B cell (primary cell): Measurements from ENCODE around the gene CFAP47. TPM values are rescaled to one million over a fixed set of nuclear protein-coding genes. Genes with fewer than 3 reads are reported as not detected.

ENCODE experiments used
- ATAC-seq: fragments of 200-7000 bp; cut with Tn5 transposase; one replicate; pipeline ENCODE4 v1.10.0; 2021; ENCODE audit warnings: low read depth, mild to moderate bottlenecking, moderate number of reproducible peaks, moderate library complexity
- CTCF ChIA-PET: fragments of 350-600 bp; sonication (Branson Sonifier 250); formaldehyde crosslinking; loops from one replicate; lab custom pipeline; 2021; ENCODE audit warnings: antibody characterized with exemption, inconsistent platforms; lab: Charles Lee
- POLR2A ChIA-PET: fragments of 350-600 bp; sonication (Branson Sonifier 250); formaldehyde crosslinking; loops from one replicate; lab custom pipeline; 2021; ENCODE audit warnings: antibody characterized with exemption; lab: Charles Lee
- DNase-seq: peaks from one replicate; pipeline ENCODE4 v3.0.0; 2013
- H2AFZ ChIP-seq: 2 replicates; pipeline ENCODE4 v1.6.1; 2012; ENCODE audit warnings: mild to moderate bottlenecking, low read depth, low read length; ENCODE audit not compliant: insufficient read depth, poor library complexity, severe bottlenecking
- H3K27ac ChIP-seq, 2 donors: 1 replicate in 1 of 2; 2 replicates in 1 of 2; pipeline ENCODE4 v1.5.1; 2012 to 2013; ENCODE audit warnings: low read length in 2 of 2, mild to moderate bottlenecking in 2 of 2, moderate library complexity in 1 of 2
- H3K27me3 ChIP-seq, 4 experiments: fragments of 200-600 bp in 1 of 4; sonication (generic) in 1 of 4; replicated peaks in 1 of 4; 1 replicate in 2 of 4; 2 replicates in 2 of 4; pipeline versions ENCODE4 v1.6.1 to v1.7.0; 2013 to 2016; ENCODE audit warnings: low read length in 3 of 4, mild to moderate bottlenecking in 2 of 4, mixed read lengths in 1 of 4, moderate library complexity in 1 of 4; ENCODE audit not compliant: insufficient read depth in 4 of 4, control insufficient read depth in 3 of 4; ENCODE audit errors: control extremely low read depth in 1 of 4
- H3K36me3 ChIP-seq, 2 experiments: replicated peaks in 1 of 2; 1 replicate in 1 of 2; 2 replicates in 1 of 2; pipeline versions ENCODE4 v1.6.1 to v1.7.1; 2013; ENCODE audit warnings: low read length in 1 of 2; ENCODE audit not compliant: insufficient read depth in 2 of 2, control insufficient read depth in 1 of 2; ENCODE audit errors: control extremely low read depth in 1 of 2, extremely low read depth in 1 of 2
- H3K4me1 ChIP-seq, 2 donors: fragments of 200-600 bp in 1 of 2; sonication (generic) in 1 of 2; 1 replicate in 1 of 2; 2 replicates in 1 of 2; pipeline versions ENCODE4 v1.5.1 to v1.6.1; 2013 to 2017; ENCODE audit warnings: low read length in 2 of 2; ENCODE audit not compliant: control insufficient read depth in 2 of 2, insufficient read depth in 2 of 2
- H3K4me2 ChIP-seq: replicated peaks from 2 replicates; pipeline ENCODE3; 2012; ENCODE audit warnings: mild to moderate bottlenecking, low read depth, low read length; ENCODE audit not compliant: poor library complexity, severe bottlenecking
- H3K4me3 ChIP-seq, 5 experiments: fragments of 200-600 bp in 1 of 5; sonication (generic) in 1 of 5; 1 replicate in 3 of 5; 2 replicates in 2 of 5; pipeline versions ENCODE4 v1.5.1 to v1.7.0; 2011 to 2016; ENCODE audit warnings: low read length in 4 of 5, mild to moderate bottlenecking in 4 of 5, low read depth in 2 of 5, control low read depth in 1 of 5, moderate library complexity in 1 of 5; ENCODE audit not compliant: insufficient read depth in 1 of 5; ENCODE audit errors: control extremely low read depth in 1 of 5, extremely low read depth in 1 of 5
- H3K79me2 ChIP-seq: fragments of 200-600 bp; sonication (generic); one replicate; pipeline ENCODE4 v1.6.0; 2016; ENCODE audit warnings: low read length; ENCODE audit not compliant: control insufficient read depth, insufficient read depth
- H3K9ac ChIP-seq: fragments of 200-600 bp; sonication (generic); 2 replicates; pipeline ENCODE4 v1.6.1; 2017; ENCODE audit warnings: mild to moderate bottlenecking, low read length, moderate library complexity
- H3K9me3 ChIP-seq, 3 donors: one replicate each; pipeline versions ENCODE4 v1.6.1 to v1.7.1; 2013; ENCODE audit warnings: low read length in 2 of 3; ENCODE audit not compliant: control insufficient read depth in 2 of 3, insufficient read depth in 1 of 3; ENCODE audit errors: control extremely low read depth in 1 of 3
- H4K20me1 ChIP-seq: 2 replicates; pipeline ENCODE4 v1.6.0; 2012; ENCODE audit warnings: mild to moderate bottlenecking, low read length; ENCODE audit not compliant: insufficient read depth, control insufficient read depth, poor library complexity, severe bottlenecking
- H3K27ac Mint-ChIP-seq: one replicate; pipeline ENCODE4 v1.8.0; 2021; ENCODE audit warnings: mixed read lengths
- H3K27me3 Mint-ChIP-seq: one replicate; pipeline ENCODE4 v1.8.0; 2021; ENCODE audit warnings: mixed read lengths
- H3K4me1 Mint-ChIP-seq: one replicate; pipeline ENCODE4 v1.8.0; 2021; ENCODE audit warnings: mixed read lengths
- H3K4me3 Mint-ChIP-seq: one replicate; pipeline ENCODE4 v1.8.0; 2021; ENCODE audit warnings: mixed read lengths
- H3K9me3 Mint-ChIP-seq: one replicate; pipeline ENCODE4 v1.8.0; 2022; ENCODE audit warnings: mixed read lengths; ENCODE audit not compliant: insufficient read depth
- EZH2 ChIP-seq: IDR thresholded peaks from 2 replicates; pipeline ENCODE4 v1.6.1; 2012; ENCODE audit warnings: borderline replicate concordance, low read depth, mild to moderate bottlenecking, moderate library complexity, low read length; ENCODE audit not compliant: insufficient read depth, poor library complexity, severe bottlenecking
- WGBS: methylation state at CpG from one replicate; pipeline ENCODE4 v1.1.5; 2013; ENCODE audit warnings: missing lambda C conversion rate; ENCODE audit not compliant: insufficient coverage; 5-methylcytosine and 5-hydroxymethylcytosine counted together
- intact Hi-C: fragments of 100-400 bp; cut with micrococcal nuclease; formaldehyde crosslinking; loops from one replicate; pipeline ENCODE4 v1.10.0; 2022
- polyA plus RNA-seq: library from polyadenylated mRNA; depleted of rRNA; stranded (reverse); fragments of >200 nt; gene quantifications from 2 replicates; pipeline ENCODE4 v1.2.3, GENCODE V29; 2012
- total RNA-seq, 2 donors: library from RNA; stranded (reverse); fragments of 120-200 nt in 1 of 2; gene quantifications; 1 replicate in 1 of 2; 2 replicates in 1 of 2; pipeline versions ENCODE4 v1.2.3 to v1.2.4, GENCODE V29; 2013 to 2022
- TF ChIP-seq, protein P1 (sequence below): fragments of 200-600 bp; IDR thresholded peaks from one replicate; pipeline ENCODE4 v1.8.0; 2022; ENCODE audit warnings: antibody characterized with exemption, mild to moderate bottlenecking

CFAP47 gene
- total and polyA plus RNA-seq, 2 donors (not counting 1 experiment from before 2014, with no cell fraction given) = not detected

DNA sequence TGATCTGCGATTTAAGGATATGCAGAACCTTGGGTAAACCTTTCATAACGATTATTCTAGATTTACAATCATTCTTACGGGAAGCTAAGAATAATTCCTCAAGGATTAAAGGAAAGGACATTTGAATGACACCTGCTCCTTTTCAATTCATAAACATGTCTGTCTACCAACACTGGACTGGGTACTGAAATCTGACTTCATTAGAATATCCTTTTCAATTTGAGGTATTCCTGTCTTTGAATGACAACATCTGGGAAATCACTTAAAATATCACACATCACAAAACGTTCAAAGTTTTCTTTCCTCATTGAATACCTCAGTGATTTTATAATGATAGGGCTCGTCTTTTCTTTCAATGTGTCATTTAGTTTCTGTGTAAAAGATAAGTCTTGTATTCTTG, 87.7 kb downstream of the CFAP47 start:
- no peaks in the 10 kb centered on the region for H3K27me3 Mint-ChIP-seq
- intact Hi-C loops = no loop called here
- H3K9me3 Mint-ChIP-seq = no peaks in the 10 kb centered on the region
- Histone ChIP-seq H3K79me2 (no peaks in the 10 kb centered on the region), H3K9me3 (no peaks in the 10 kb centered on the region), H3K4me1 (no peaks in the 10 kb centered on the region), H4K20me1 (no peaks in the 10 kb centered on the region), H3K4me3 (no peak overlapping the region), H3K27me3 (no peaks in the 10 kb centered on the region), H2AFZ (no peak overlapping the region), H3K4me2 (no peak overlapping the region), H3K9ac (no peak overlapping the region), H3K36me3 (no peaks in the 10 kb centered on the region), H3K27ac (no peak overlapping the region)
- ChIA-PET POLR2A (no interaction called here), CTCF (no interaction called here)
- no peak overlapping the region for H3K27ac Mint-ChIP-seq
- TF ChIP-seq, protein P1, sequence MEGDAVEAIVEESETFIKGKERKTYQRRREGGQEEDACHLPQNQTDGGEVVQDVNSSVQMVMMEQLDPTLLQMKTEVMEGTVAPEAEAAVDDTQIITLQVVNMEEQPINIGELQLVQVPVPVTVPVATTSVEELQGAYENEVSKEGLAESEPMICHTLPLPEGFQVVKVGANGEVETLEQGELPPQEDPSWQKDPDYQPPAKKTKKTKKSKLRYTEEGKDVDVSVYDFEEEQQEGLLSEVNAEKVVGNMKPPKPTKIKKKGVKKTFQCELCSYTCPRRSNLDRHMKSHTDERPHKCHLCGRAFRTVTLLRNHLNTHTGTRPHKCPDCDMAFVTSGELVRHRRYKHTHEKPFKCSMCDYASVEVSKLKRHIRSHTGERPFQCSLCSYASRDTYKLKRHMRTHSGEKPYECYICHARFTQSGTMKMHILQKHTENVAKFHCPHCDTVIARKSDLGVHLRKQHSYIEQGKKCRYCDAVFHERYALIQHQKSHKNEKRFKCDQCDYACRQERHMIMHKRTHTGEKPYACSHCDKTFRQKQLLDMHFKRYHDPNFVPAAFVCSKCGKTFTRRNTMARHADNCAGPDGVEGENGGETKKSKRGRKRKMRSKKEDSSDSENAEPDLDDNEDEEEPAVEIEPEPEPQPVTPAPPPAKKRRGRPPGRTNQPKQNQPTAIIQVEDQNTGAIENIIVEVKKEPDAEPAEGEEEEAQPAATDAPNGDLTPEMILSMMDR = no peak
- no peak for TF ChIP-seq EZH2
- no peak overlapping the region for H3K4me3 Mint-ChIP-seq
- DNase-seq (no peak), ATAC-seq (no peak)
- WGBS = no CpG with 5 or more reads among the region's 5 CpGs
- H3K4me1 Mint-ChIP-seq = no peaks in the 10 kb centered on the region

- Histone ChIP-seq H3K4me3 (no peak overlapping the region), H3K27ac (no peak overlapping the region), H3K27me3 (no peaks in the 10 kb centered on the region), H3K79me2 (no peaks in the 10 kb centered on the region), H3K9ac (no peak overlapping the region), H2AFZ (no peak overlapping the region), H3K4me2 (no peak overlapping the region), H3K36me3 (no peaks in the 10 kb centered on the region), H3K9me3 (no peaks in the 10 kb centered on the region), H3K4me1 (no peaks in the 10 kb centered on the region), H4K20me1 (no peaks in the 10 kb centered on the region)
- Mint-ChIP-seq H3K4me3 (no peak overlapping the region), H3K9me3 (peaks cover 2% of the 10 kb centered on the region), H3K27ac (no peak overlapping the region), H3K4me1 (no peaks in the 10 kb centered on the region), H3K27me3 (no peaks in the 10 kb centered on the region)
- intact Hi-C loops = no loop called here
- TF ChIP-seq EZH2 = no peak
- TF ChIP-seq, protein P1 = no peak
- ATAC-seq (no peak), DNase-seq (no peak)
- WGBS = no CpG with 5 or more reads among the region's 7 CpGs
- ChIA-PET POLR2A (no interaction called here), CTCF (no interaction called here)
Measured at GRCh38 chrX:36019125-36019524, 99.6 kb downstream of the CFAP47 start.
